Heart right ventricle (tissue), 16 donors: ENCODE measurements around the gene STARD10. TPM values are rescaled to one million over a fixed set of nuclear protein-coding genes. Genes with fewer than 3 reads are reported as not detected.
"Not testable (repeated sequence)": the region's sequence is repeated elsewhere in the genome, so short reads cannot be mapped to it uniquely, and the experiment has no call there.

Experiments used
- ATAC-seq, 8 donors: fragments of 200-7000 bp; cut with Tn5 transposase; one replicate each; pipeline ENCODE4 v1.9.1; 2020; ENCODE audit warnings: mild to moderate bottlenecking in 8 of 8, moderate library complexity in 8 of 8, moderate number of reproducible peaks in 1 of 8
- DNase-seq, 2 donors: peaks; one replicate each; pipeline ENCODE4 v3.0.0-alpha.2; 2020
- H3K27ac ChIP-seq, 10 donors: fragments of 200-600 bp; sonication (generic) in 2 of 10; one replicate each; pipeline versions ENCODE4 v1.5.0 to v1.8.0; 2020 to 2022; ENCODE audit warnings: mild to moderate bottlenecking in 3 of 10
- H3K27me3 ChIP-seq, 7 donors: fragments of 200-600 bp; one replicate each; pipeline ENCODE4 v1.8.0; 2021 to 2022; ENCODE audit warnings: mild to moderate bottlenecking in 2 of 7
- H3K36me3 ChIP-seq, 9 donors: fragments of 200-600 bp; sonication (generic) in 1 of 9; one replicate each; pipeline versions ENCODE4 v1.5.0 to v1.8.0; 2020 to 2022; ENCODE audit warnings: mild to moderate bottlenecking in 2 of 9
- H3K4me1 ChIP-seq, 9 donors: fragments of 200-600 bp; sonication (generic) in 1 of 9; one replicate each; pipeline versions ENCODE4 v1.5.0 to v1.8.0; 2020 to 2022; ENCODE audit warnings: mild to moderate bottlenecking in 4 of 9
- H3K4me3 ChIP-seq, 10 donors: fragments of 200-600 bp; sonication (generic) in 2 of 10; one replicate each; pipeline versions ENCODE4 v1.5.0 to v1.8.0; 2020 to 2022; ENCODE audit warnings: mild to moderate bottlenecking in 7 of 10, moderate library complexity in 2 of 10
- H3K9me3 ChIP-seq, 11 donors: fragments of 200-600 bp in 10 of 11; sonication (generic) in 2 of 11; one replicate each; pipeline versions ENCODE4 v1.5.0 to v1.8.0; 2013 to 2022; ENCODE audit warnings: mild to moderate bottlenecking in 2 of 11, control low read depth in 1 of 11, moderate library complexity in 1 of 11
- CTCF ChIP-seq, 9 donors: fragments of 200-600 bp; sonication (generic) in 2 of 9; IDR thresholded peaks; one replicate each; pipeline versions ENCODE4 v1.5.0 to v1.8.0; 2021 to 2022; ENCODE audit warnings: antibody characterized with exemption in 9 of 9, mild to moderate bottlenecking in 5 of 9, moderate library complexity in 1 of 9
- WGBS, 2 donors: extraction: QIAGEN DNeasy Blood & Tissue Kit; methylation state at CpG; one replicate each; pipeline ENCODE4 v1.1.7; 2013; ENCODE audit warnings: inconsistent platforms in 1 of 2; 5-methylcytosine and 5-hydroxymethylcytosine counted together
- intact Hi-C, 10 donors: fragments of 100-400 bp; cut with DNase I; formaldehyde crosslinking; loops; one replicate each; pipeline versions ENCODE4 v1.11.1 to v1.14.2; 2022
- polyA plus RNA-seq, 2 donors: library from polyadenylated mRNA; stranded (reverse); fragments of 200-250 nt; gene quantifications; one replicate each; pipeline ENCODE4 v1.2.3, GENCODE V29; 2013
- total RNA-seq, 10 donors: library from RNA; stranded (reverse); fragmentation: NEBNext Ultra II Directional in 3 of 10; extraction: Animal tissue kit (Norgen Biotek cat#: 25700) in 3 of 10; gene quantifications; one replicate each; pipeline versions ENCODE4 v1.2.1 to v1.2.4, GENCODE V29; 2021 to 2023
- donor health status: Arrhythmogenic right ventricular cardiomyopathy.
- donor health status: ischemic (EF 13 %, LVEDD 7.1; RV severe dilation, severe dysfunction).
- donor health status: healthy with polysubstance abuse.
- donor health status: DM: no; HTN: yes; CAD: no.
- donor health status: DM: no; HTN: no; CAD: no.
- donor health status: ischemic (EF 25% LVEDD 6.9; RV normal size, moderate dysfunction).
- donor health status: ischemic (EF 25% LVEDD 5.7; RV mildly dilated, moderate dysfunction).
- donor health status: healthy.
- donor health status: DM: yes; HTN: yes; CAD: no.
- donor health status: Ischemic cardiomyopathy.
- donor health status: ischemic (EF 35%, LVEDD 5.7; RV mildly dilated, moderate dysfunction).
- donor health status: nonischemic (EF 11% LVEDD 7.7; RV severe dilation, severe dysfunction).
- donor health status: DM: yes; HTN: yes; CAD: no.
- donor health status: PGD.
- donor health status: ischemic (EF 29% LVEDD 5.4; RV normal size, mild dysfunction).
- donor health status: nonischemic (EF 23%, LVEDD 6.1; RV moderate dilation, normal function).

The STARD10 gene
- total and polyA plus RNA-seq, 12 donors: 36.1 to 291 (median 51.3) TPM

- peak in 6 of 8 donors; percentile 16 to 42 (median 27) for ATAC-seq
- intact Hi-C loops: loop anchor here in 4 of 10 donors (5.0 to 10.0 kb wide), 3 partner anchors 86 to 218 kb away; no protein-coding TSS in a partner anchor
- Histone ChIP-seq H3K36me3 (peaks cover 0 to 44% (median 0%) of the 10 kb centered on the region in 9 donors), H3K27ac (peak overlapping the region in 9 of 10 donors; percentile 93 to 99 (median 96)), H3K9me3 (no peaks in the 10 kb centered on the region), H3K4me3 (peak overlapping the region; percentile 58 to 98 (median 82)), H3K4me1 (peaks cover 7 to 69% (median 36%) of the 10 kb centered on the region in 9 donors), H3K27me3 (no peaks in the 10 kb centered on the region)
- peak in 8 of 9 donors; percentile 27 to 69 (median 53) for TF ChIP-seq CTCF (IDR thresholded peaks at IDR 0.05)
- 16 to 17% methylated on average over 24 of the region's 24 CpGs for WGBS, 2 donors
- DNase-seq: no peak
Measured at GRCh38 chr11:72812967-72813739, 19.3 kb upstream of the STARD10 start.

- intact Hi-C loops: loop anchor here in 4 of 10 donors (5.0 to 10.0 kb wide), 3 partner anchors 85 to 218 kb away; no protein-coding TSS in a partner anchor
- ATAC-seq (no peak), DNase-seq (no peak)
- peaks cover 0 to 40% (median 0%) of the 10 kb centered on the region in 9 donors for H3K36me3 ChIP-seq
- no peak for TF ChIP-seq CTCF (IDR thresholded peaks at IDR 0.05)
- H3K4me1 ChIP-seq: peaks cover 7 to 73% (median 36%) of the 10 kb centered on the region in 9 donors
- H3K27me3 ChIP-seq: no peaks in the 10 kb centered on the region
- peak overlapping the region in 6 of 10 donors; percentile 70 to 98 (median 84) for H3K4me3 ChIP-seq
- H3K27ac ChIP-seq: peak overlapping the region in 4 of 10 donors; percentile 20 to 99 (median 96)
- H3K9me3 ChIP-seq: no peaks in the 10 kb centered on the region
- 48 to 53% methylated on average over 4 of the region's 4 CpGs for WGBS, 2 donors
Measured at GRCh38 chr11:72812604-72812966, 18.7 kb upstream of the STARD10 start.

GRCh38 chr11:72811686-72812085, 17.8 kb upstream of the STARD10 start:
- intact Hi-C loops: loop anchor here in 4 of 10 donors (5.0 to 10.0 kb wide), 3 partner anchors 84 to 217 kb away; no protein-coding TSS in a partner anchor
- H3K27me3 ChIP-seq, H3K9me3 ChIP-seq, DNase-seq, ATAC-seq: not testable (repeated sequence)
- 95 to 98% methylated on average over 10 of the region's 10 CpGs for WGBS, 2 donors
- Histone ChIP-seq H3K4me3 (peak overlapping the region in 1 of 10 donors; percentile 70), H3K4me1 (peaks cover 7 to 79% (median 36%) of the 10 kb centered on the region in 9 donors), H3K27ac (peak overlapping the region in 1 of 10 donors; percentile 99), H3K36me3 (peaks cover 0 to 31% (median 0%) of the 10 kb centered on the region in 9 donors)

- Histone ChIP-seq H3K4me1 (peaks cover 7 to 78% (median 13%) of the 10 kb centered on the region in 9 donors), H3K27me3 (no peaks in the 10 kb centered on the region), H3K27ac (peak overlapping the region in 2 of 10 donors; percentile 2 to 99), H3K36me3 (peaks cover 0 to 30% (median 0%) of the 10 kb centered on the region in 9 donors), H3K4me3 (no peak overlapping the region), H3K9me3 (no peaks in the 10 kb centered on the region)
- no peak for TF ChIP-seq CTCF (IDR thresholded peaks at IDR 0.05)
- ATAC-seq (no peak), DNase-seq (no peak)
- WGBS, 2 donors: 87 to 90% methylated on average over 4 of the region's 4 CpGs
- intact Hi-C loops: no loop called here
Measured at GRCh38 chr11:72808331-72808798, 14.5 kb upstream of the STARD10 start.
